ENCODE results near the gene NSUN7.

DNA sequence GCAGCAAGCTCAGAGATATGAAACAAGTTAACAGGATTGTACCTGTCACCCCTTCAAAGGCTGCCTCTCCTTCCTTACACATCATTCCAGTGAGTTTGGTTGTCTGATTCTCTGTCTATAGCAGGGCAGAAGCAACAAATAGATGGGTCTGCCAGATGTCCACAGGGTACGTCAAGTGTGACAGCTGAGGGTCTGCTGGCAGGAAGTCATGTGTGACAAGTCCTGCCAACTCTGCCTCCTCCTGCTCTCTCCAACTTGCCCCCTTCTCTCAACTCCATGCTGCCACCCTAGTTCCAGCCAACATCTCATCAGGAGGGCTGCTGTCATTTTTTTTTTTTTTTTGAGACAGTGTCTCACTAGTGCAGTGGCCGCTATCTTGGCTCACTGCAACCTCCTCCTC, 109.2 kb downstream of the NSUN7 start:
- TF ChIP-seq, protein P1, sequence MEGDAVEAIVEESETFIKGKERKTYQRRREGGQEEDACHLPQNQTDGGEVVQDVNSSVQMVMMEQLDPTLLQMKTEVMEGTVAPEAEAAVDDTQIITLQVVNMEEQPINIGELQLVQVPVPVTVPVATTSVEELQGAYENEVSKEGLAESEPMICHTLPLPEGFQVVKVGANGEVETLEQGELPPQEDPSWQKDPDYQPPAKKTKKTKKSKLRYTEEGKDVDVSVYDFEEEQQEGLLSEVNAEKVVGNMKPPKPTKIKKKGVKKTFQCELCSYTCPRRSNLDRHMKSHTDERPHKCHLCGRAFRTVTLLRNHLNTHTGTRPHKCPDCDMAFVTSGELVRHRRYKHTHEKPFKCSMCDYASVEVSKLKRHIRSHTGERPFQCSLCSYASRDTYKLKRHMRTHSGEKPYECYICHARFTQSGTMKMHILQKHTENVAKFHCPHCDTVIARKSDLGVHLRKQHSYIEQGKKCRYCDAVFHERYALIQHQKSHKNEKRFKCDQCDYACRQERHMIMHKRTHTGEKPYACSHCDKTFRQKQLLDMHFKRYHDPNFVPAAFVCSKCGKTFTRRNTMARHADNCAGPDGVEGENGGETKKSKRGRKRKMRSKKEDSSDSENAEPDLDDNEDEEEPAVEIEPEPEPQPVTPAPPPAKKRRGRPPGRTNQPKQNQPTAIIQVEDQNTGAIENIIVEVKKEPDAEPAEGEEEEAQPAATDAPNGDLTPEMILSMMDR (IDR thresholded peaks at IDR 0.05) = no peak
- TF ChIP-seq POLR2A (IDR thresholded peaks at IDR 0.05) = no peak

Measured in gastroesophageal sphincter (tissue), 3 donors.